Endometrial microvascular endothelial cells (primary cell): ENCODE results near the gene AFTPH. TPM values are rescaled to one million over a fixed set of nuclear protein-coding genes. Genes with fewer than 3 reads are reported as not detected.

Experiments
- in situ Hi-C: cut with HindIII; loops from 2 replicates; pipeline ENCODE4 v1.10.0; 2017; ENCODE audit warnings: low sequenced_read_pairs, low pct_unique_long_range_greater_than_20kb; ENCODE audit errors: inconsistent ontology term
- total RNA-seq: library from RNA; depleted of rRNA; stranded (reverse); fragments of >200 nt; gene quantifications from one replicate; pipeline ENCODE4 v1.2.3, GENCODE V29; 2015; ENCODE audit errors: inconsistent ontology term

The AFTPH gene
- total RNA-seq, 1 donor from 2014 or later: 22.0 TPM

DNA sequence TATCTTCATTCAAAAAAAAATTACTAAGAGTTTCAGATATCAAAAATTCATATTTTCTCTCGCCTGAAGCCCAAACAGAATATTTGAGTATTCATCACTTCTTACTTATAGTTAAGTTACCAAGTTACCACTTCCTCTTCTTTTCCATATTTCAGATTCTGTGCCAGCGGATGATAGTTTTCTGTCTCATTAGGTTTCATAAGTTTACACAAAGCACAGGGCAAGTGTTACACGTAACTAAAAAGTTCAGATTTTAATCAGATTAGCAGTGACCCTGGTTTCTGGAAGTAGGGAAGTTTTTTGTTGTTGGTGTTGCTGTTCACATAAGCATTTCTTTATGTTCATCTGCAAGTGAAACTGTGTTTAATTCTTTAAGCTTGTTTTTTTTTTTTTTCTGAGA, 10.2 kb downstream of the AFTPH start:
- in situ Hi-C loops: no loop called here

DNA sequence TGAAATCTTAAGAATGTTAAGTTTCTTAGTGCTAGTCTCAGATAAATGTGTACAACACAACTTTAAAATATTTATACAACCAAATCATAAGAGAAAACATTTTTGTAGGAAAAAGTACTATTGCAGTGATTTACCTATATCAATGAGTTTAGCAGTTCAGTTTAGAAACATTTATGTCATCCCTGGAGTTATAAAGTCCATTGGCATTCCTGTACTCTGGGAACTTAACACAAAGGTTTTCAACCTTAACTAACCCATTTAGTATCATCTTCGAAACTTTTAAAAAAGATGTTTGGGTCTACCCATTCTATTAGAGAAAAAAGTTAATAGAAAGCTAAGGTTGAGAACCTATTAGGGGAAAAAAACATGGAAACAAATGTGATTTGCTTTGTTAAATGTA, 10.9 kb downstream of the AFTPH start:
- in situ Hi-C loops: no loop called here

DNA sequence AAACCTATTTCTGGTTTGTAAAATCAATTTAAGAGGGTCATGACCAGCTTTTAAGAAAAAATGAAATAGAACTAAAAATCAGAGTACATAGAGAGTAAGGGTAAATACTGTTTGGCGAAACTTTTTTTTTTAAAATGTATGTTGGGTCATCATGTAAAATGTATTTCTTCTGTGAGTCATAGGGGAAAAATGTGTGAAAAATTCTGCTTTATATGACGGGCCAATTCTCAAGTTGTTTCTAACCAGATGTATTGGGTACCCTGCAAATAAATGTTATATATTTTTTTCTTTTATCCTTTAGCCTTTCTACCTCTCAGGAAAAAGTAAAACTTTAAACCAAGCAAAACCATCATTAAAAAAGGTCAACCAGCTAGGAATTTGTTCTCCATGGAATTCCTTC, 13.9 kb downstream of the AFTPH start:
- in situ Hi-C loops: no loop called here

DNA sequence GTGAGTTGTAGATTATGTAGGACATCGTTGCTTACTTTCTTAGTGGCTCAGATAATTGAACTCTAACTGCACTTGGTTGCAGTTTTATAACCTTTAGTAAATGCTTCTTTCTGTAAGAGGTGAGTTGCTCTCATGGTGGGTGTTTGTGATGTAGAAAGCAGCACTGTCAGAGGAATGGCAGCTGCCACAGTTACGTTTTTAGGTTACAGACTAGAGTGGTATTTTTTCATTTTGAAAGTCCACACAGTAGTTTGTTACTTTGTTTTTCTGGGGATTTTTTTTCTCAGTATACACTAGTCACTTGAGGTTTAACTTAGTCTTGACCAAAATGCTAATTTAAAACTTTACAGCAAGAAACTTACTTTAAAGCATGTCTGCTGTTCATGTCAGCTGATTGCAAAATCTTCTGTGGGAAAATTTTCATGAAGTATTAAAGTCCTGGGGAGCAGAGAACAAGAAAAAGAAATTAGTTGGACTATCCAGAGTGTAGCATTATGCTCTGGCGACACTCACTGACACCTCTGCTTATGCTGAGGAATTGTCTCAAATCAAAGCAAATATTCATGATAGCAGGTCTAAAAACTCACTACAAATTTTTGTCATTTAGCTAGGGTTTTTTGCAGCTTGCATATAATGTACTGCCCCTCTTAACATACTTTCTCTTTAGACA, 14.8 kb downstream of the AFTPH start:
- in situ Hi-C loops: no loop called here

DNA sequence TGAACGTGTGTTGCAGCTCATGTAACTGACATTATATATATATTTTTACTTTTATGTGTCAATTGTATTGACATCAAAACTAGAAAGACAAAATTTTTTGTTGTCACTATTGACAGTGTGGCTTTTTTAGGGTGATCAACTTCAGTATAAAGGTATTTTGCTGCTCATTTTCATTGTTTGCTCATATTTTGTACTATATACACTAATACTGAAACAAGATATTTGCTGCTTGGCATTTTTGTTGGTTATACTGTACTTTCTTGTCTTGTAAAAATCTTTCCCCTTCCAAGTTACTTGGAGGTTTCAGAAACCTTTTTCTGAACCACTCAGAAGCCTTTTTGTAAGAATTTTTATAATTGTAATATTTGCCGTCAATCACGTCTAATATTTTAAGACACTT, 16.5 kb downstream of the AFTPH start:
- in situ Hi-C loops: no loop called here

DNA sequence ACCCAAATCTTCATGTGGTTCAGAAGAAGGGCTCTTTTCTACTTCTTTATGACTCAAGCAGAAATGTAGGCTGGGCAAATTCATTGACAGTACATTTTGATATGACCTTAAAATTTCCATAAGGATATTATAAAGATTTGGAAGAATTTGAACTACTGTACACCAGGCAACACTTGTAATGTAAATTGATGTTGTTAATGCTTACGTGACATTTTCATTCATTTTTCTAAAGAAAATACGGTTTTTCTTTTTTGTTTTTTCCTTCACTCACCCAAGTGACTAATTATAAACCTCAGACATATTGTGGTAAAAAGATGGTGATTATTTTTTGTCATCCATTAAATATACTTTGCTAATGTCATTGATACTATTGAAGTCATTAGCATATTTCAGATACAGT, 17.4 kb downstream of the AFTPH start:
- in situ Hi-C loops: no loop called here

DNA sequence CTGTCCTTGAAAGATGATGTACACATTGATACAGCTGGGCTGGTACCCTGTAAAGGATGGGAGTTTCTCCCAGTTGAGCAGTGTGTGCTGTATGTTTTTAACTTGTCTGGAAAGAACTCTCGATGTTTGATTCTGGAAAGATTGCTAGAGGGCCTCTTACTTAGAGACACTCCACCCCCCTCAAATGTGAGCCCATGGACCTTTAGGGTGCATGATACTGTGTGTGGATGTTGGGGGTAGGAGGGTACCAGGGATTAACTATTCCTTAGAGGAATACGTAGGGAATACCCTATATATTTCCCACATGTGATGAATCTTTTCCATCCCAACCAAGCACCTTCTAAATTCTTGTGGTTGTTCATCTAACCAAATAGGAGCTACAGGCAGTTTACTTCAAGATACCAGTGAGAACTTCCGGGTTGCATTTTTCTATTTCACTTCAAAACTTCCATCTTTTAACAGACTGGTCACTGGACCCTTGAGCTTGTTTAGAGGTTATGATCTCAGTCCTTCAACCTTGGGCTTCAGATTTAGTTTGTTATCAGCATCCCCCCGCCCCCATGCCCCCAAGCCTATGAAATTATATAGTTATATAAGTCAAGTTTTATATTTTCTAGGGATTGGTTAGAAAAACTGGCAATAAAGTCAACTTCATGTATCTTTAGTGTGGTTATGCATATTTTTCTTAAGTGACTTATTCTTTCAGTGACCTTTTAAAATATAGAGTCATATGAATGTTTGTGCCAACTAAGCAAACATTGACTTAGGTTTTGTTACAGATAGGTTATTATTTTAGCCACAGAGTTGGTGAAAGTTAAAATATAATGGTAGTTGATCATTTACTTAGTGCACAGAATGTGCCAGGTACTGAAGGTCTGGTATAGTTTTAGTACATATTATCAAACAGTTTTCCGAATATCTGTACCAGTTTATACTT, 18.2 kb downstream of the AFTPH start:
- in situ Hi-C loops: no loop called here

DNA sequence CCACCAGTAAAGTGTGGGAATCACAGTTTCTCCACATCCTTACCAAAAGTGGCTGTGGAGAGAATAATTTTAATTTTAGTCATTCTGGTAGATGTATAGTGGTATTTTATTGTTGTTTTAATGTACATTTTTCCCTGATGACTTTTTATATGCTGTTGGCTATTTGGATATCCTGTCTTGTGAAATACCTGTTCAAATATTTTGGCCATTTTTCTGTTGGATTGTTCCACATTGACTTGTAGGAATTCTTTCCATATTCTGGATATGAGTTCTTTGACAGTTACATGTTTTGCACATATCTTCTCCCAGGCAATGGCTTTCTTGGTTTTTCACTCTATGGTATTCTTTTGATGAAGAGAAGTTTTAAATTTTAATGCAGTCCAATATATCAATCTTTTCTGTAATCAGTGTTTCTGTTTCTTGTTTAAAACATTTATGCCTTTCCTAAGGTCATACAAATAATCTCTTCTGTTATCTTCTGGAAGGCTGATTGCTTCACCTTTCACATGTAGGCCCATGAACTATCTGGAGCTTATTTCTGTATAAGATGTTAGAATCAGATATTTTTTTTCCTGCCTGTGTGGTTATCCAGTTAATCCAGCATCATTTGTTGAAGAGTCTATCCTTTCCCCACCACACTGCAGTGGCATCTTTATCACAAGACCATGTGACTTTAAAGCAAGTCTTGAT, 19.0 kb downstream of the AFTPH start:
- in situ Hi-C loops: no loop called here

DNA sequence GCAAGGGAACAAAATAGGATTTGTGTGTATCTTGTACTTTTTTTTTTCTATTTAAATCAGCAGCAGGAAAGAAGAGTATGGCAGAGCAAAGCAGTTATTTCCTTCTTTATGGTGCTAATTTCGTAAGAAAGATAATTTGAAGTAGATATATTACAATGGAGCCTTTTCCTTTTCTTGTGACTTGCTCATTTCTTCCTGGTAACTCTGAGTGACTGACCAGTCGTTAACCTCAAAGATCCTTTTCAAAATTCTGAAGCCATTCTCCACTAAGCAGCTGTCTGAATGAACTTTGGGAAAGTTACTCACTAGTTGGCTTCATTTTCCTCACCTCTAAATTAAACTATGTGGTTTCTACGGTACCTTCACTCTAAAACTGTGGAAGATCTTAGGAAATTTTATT, 24.6 kb downstream of the AFTPH start:
- in situ Hi-C loops: no loop called here

DNA sequence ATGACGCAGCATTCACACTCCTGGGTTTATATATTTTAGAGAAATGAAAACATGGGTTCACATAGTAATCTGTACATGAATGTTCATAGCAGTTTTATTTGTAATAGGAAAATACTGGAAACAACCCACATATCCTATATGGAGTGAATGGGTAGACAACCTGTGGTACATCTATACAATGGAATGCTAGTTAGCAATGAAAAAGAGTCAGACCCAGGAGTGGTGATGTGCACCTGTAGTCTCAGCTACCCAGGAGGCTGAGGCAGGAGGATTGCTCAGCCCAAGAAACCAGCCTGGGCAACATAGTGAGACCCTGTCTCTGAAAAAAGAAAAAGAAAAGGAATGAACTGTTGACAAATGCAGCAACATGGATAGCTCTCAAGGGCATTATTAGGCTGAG, 25.9 kb downstream of the AFTPH start:
- in situ Hi-C loops: no loop called here

DNA sequence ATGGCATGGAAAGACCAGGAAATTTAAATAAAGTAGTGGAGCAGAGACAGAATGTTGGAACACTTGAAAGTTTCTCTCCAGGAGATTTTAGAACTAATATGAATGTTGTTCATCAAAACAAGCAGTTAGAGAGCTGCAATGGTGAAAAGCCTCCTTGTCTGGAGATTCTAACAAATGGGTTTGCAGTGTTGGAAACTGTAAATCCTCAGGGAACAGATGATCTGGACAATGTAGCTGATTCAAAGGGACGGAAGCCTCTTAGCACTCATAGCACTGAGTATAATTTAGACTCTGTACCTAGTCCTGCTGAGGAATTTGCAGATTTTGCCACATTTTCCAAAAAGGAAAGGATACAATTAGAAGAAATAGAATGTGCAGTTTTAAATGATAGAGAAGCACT, 27.7 kb downstream of the AFTPH start:
- in situ Hi-C loops: no loop called here

DNA sequence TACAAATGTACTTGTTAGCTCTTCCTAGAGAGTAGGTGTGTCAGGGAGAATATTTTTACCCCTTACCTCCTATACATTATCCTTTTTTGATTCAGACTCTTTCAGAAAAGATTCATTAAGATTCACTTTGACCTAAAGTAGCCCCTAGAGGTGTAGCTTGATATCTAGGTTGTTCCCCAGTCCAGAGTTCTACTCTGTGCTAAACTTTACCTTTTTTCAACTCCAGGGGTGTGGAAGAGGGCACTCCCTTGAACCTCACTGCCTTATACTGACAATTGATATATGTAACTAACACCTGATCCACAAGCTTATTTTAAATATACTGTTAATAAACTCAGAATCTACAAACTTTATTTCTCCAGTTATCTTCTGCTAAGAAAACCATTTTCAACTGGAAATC, 30.0 kb downstream of the AFTPH start:
- in situ Hi-C loops: no loop called here

DNA sequence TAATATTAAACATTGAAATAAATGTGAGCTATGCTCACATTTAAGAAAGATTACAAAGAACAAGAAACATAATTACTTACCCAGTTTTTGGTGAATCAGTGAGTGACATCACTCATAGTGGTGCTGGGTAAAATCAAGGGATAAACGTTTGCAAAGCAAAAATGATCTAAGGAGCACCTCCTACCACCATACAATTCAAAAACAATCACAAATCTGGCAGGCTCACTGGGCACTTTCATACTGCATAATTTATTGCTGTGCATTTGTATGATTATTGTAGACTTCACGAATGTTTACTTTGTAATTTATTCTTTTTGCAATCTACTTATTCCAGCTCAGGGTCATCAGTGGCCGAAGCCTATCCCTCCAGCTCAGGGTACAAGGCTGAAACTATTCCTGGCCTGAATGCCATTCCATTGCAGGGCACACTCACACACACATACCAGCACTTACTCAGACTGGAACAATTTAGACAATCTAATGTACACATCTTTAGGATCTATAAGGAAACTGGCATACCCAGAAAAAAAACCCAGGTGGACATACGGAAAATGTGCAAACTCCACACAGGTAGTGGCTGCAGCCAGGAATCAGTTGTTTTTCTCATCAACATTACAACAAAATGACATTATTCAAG, 34.4 kb downstream of the AFTPH start:
- in situ Hi-C loops: no loop called here

DNA sequence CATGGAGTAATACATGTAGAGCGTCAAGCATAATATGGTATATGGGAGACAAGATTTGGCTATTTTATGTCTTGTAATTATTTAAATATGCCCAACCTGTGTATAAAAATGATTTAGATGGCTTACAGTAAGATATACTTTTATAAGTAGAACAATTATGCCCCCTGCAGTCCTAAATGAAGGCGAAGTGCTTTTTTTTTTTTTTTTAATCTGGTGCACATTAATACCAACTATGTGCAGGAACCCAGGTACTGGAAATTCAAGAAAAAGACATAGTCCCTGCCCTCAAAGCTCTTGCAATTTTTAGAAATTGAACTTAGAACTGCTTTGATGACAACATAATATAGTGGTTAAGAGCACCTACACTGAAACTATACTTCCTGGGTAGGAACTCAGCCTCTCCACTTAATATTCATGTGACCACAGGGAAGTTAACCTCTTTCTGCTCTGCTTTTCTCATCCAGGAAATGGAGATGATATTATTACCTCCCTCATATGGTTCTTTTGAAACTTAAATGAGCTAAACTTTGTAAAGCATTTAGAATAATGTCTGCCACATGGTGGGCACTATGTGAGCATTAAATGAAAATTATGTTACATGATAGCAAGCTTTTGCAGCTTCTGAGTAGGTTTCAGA, 38.1 kb downstream of the AFTPH start:
- in situ Hi-C loops: no loop called here

DNA sequence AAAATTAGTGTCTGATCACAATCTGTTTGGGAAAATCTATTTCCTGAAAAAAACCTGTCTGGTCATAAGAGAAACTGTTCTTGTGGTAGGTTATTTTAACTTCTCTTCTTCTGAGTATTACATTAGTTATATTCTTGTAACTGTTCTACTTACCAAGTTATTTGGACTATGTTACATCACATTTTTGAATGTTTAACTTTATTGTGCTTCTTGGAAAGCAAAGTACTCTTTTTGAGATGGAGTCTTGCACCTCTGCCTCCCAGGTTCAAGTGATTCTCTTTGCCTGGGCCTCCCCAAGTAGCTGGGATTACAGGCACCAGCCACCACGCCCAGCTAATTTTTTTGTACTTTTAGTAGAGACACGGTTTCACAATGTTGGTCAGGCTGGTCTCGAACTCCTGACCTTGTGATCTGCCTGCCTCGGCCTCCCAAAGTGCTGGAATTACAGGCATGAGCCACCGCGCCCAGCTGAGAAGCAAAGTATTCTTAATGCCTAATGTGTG, 39.4 kb downstream of the AFTPH start:
- in situ Hi-C loops: no loop called here

DNA sequence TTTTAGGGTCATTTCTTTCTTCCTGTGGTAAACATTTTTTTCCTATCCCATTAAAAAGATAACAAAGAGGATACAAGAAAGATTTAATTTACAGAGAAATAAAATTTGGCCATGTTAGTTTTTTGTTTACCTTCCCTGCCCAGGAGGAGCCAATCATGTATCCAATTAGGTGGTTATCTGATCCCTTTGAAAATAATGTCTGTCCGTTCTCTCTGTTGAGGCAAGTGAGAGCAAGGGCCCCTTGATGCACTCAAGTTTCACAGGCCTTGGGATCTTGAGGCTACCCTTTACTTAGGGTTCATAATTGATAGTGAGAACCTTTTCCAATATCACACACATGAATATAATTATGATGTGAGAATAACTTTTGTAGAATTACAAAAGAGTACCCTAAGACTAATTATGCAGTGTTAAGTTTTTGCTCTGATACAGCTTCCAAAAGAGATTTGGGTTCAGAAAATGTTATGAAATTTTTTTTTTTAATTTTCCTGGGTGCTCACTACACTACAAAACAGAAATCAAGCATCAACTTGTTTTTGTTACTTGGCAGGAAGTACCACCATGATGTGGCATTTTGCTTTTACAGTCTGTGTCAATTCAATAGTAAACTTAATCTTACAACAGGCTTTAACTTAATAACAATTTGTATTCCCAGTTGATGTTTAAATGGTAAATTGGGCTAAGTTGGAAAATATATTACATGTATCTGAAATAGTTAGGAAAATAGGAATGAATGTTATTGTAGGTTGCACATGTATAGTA, 42.0 kb downstream of the AFTPH start:
- in situ Hi-C loops: no loop called here

DNA sequence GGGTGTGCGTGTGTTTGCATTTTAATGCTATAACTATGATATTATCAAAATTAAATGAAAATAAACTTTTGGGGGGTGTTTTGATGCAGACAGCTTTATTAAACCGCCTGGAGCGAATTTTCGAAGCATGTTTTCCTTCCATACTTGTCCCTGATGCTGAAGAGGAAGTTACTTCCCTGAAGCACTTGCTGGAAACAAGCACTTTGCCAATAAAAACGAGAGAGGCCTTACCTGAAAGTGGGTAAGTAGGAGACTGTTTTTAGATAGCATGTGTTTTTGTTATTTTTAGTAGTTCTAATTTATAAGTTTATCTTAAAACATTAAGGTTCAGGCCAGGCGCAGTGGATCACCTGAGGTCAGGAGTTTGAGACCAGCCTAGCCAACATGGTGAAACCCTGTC, 43.3 kb downstream of the AFTPH start:
- in situ Hi-C loops: no loop called here

DNA sequence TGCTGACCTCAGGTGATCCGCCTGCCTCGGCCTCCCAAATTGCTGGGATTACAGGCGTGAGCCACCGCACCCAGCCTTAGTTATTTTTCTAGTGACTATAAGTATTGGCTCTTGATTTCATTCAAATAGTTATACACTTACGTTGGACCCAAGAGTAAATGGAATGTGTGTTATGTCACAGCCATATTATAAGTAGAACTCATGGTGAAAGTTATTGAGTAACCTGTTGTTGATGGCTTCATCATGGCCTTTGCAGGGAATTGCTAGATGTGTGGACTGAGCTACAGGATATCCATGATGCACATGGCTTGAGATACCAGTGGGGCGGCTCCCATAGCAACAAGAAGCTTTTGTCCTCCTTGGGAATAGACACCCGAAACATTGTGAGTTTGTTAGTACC, 44.7 kb downstream of the AFTPH start:
- in situ Hi-C loops: no loop called here
